ENCODE measurements around the gene UBALD1. TPM values are rescaled to one million over a fixed set of nuclear protein-coding genes. Genes with fewer than 3 reads are reported as not detected.

UBALD1 gene
- total RNA-seq, 1 donor from 2014 or later, result 31.0 TPM

GRCh38 chr16:4591706-4592470 lies 22.8 kb downstream of the UBALD1 start:
- H3K9me3 Mint-ChIP-seq (ENCODE audit: unreplicated experiment), result no peaks in the 10 kb centered on the region
- H3K27ac Mint-ChIP-seq (ENCODE audit: unreplicated experiment), result no peak overlapping the region
- TF ChIP-seq CTCF (IDR thresholded peaks at IDR 0.05; ENCODE audit: unreplicated experiment), result no peak
- no peak overlapping the region for H3K4me3 Mint-ChIP-seq (ENCODE audit: unreplicated experiment)
- H3K4me1 Mint-ChIP-seq (ENCODE audit: unreplicated experiment), result no peaks in the 10 kb centered on the region
- H3K36me3 Mint-ChIP-seq (ENCODE audit: low read depth, unreplicated experiment), result no peaks in the 10 kb centered on the region
- no peak for DNase-seq (ENCODE audit: low spot score)
- peaks cover 4% of the 10 kb centered on the region for H3K27me3 Mint-ChIP-seq (ENCODE audit: unreplicated experiment)

- H3K4me1 Mint-ChIP-seq (ENCODE audit: unreplicated experiment), result peaks cover 4% of the 10 kb centered on the region
- H3K27me3 Mint-ChIP-seq (ENCODE audit: unreplicated experiment), result peaks cover 5% of the 10 kb centered on the region
- DNase-seq (ENCODE audit: low spot score), result no peak
- H3K36me3 Mint-ChIP-seq (ENCODE audit: low read depth, unreplicated experiment), result no peaks in the 10 kb centered on the region
- no peaks in the 10 kb centered on the region for H3K9me3 Mint-ChIP-seq (ENCODE audit: unreplicated experiment)
- TF ChIP-seq CTCF (IDR thresholded peaks at IDR 0.05; ENCODE audit: unreplicated experiment), result no peak
- H3K27ac Mint-ChIP-seq (ENCODE audit: unreplicated experiment), result no peak overlapping the region
- H3K4me3 Mint-ChIP-seq (ENCODE audit: unreplicated experiment), result no peak overlapping the region
Measured at GRCh38 chr16:4591191-4591590, 23.5 kb downstream of the UBALD1 start.

- H3K4me1 Mint-ChIP-seq (ENCODE audit: unreplicated experiment), result peaks cover 9% of the 10 kb centered on the region
- no peak for TF ChIP-seq CTCF (IDR thresholded peaks at IDR 0.05; ENCODE audit: unreplicated experiment)
- H3K27me3 Mint-ChIP-seq (ENCODE audit: unreplicated experiment), result peaks cover 2% of the 10 kb centered on the region
- no peaks in the 10 kb centered on the region for H3K36me3 Mint-ChIP-seq (ENCODE audit: low read depth, unreplicated experiment)
- no peaks in the 10 kb centered on the region for H3K9me3 Mint-ChIP-seq (ENCODE audit: unreplicated experiment)
- H3K4me3 Mint-ChIP-seq (ENCODE audit: unreplicated experiment), result no peak overlapping the region
- H3K27ac Mint-ChIP-seq (ENCODE audit: unreplicated experiment), result no peak overlapping the region
- DNase-seq (ENCODE audit: low spot score), result no peak
Measured at GRCh38 chr16:4588961-4589360, 25.7 kb downstream of the UBALD1 start.

DNA sequence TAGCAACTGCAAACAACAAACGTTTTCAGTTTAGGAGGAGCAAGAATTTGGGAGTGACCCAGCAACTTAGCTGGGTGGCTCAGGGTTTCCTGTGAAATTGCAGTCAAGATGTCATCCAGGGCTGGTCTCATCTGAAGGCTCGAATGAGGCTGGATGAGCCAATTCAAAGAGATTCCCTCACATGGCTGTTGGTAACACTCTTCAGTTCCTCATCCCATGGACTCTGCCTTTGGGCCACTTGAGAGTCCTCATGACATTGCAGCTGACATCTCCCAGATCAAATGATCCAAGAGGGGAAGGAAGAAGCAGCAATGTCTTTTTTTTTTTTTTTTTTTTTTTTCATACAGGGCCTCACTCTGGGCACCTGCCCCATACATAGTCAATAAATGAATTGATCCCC lies 26.3 kb downstream of the UBALD1 start:
- DNase-seq (ENCODE audit: low spot score), result no peak
- Mint-ChIP-seq H3K4me3 (ENCODE audit: unreplicated experiment) (no peak overlapping the region), H3K4me1 (ENCODE audit: unreplicated experiment) (peaks cover 9% of the 10 kb centered on the region), H3K9me3 (ENCODE audit: unreplicated experiment) (no peaks in the 10 kb centered on the region), H3K36me3 (ENCODE audit: low read depth, unreplicated experiment) (no peaks in the 10 kb centered on the region), H3K27ac (ENCODE audit: unreplicated experiment) (no peak overlapping the region), H3K27me3 (ENCODE audit: unreplicated experiment) (peaks cover 2% of the 10 kb centered on the region)
- no peak for TF ChIP-seq CTCF (IDR thresholded peaks at IDR 0.05; ENCODE audit: unreplicated experiment)

GRCh38 chr16:4586291-4586690 lies 28.4 kb downstream of the UBALD1 start:
- no peaks in the 10 kb centered on the region for H3K36me3 Mint-ChIP-seq (ENCODE audit: low read depth, unreplicated experiment)
- DNase-seq (ENCODE audit: low spot score), result no peak

More at GRCh38 chr16:4586291-4586690, 28.4 kb downstream of the UBALD1 start:
- H3K4me3 Mint-ChIP-seq (ENCODE audit: unreplicated experiment), result no peak overlapping the region
- H3K9me3 Mint-ChIP-seq (ENCODE audit: unreplicated experiment), result no peaks in the 10 kb centered on the region
- TF ChIP-seq CTCF (IDR thresholded peaks at IDR 0.05; ENCODE audit: unreplicated experiment), result no peak
- peaks cover 9% of the 10 kb centered on the region for H3K4me1 Mint-ChIP-seq (ENCODE audit: unreplicated experiment)
- peaks cover 2% of the 10 kb centered on the region for H3K27me3 Mint-ChIP-seq (ENCODE audit: unreplicated experiment)
- no peak overlapping the region for H3K27ac Mint-ChIP-seq (ENCODE audit: unreplicated experiment)
